ENCODE measurements around the gene UIMC1. TPM values are rescaled to one million over a fixed set of nuclear protein-coding genes. Genes with fewer than 3 reads are reported as not detected.

UIMC1 gene
- total and polyA plus RNA-seq, 2 of the 13 experiments (the other 11 are each of a cell fraction or from before 2014, with no cell fraction given): 18.9 to 32.7 TPM

DNA sequence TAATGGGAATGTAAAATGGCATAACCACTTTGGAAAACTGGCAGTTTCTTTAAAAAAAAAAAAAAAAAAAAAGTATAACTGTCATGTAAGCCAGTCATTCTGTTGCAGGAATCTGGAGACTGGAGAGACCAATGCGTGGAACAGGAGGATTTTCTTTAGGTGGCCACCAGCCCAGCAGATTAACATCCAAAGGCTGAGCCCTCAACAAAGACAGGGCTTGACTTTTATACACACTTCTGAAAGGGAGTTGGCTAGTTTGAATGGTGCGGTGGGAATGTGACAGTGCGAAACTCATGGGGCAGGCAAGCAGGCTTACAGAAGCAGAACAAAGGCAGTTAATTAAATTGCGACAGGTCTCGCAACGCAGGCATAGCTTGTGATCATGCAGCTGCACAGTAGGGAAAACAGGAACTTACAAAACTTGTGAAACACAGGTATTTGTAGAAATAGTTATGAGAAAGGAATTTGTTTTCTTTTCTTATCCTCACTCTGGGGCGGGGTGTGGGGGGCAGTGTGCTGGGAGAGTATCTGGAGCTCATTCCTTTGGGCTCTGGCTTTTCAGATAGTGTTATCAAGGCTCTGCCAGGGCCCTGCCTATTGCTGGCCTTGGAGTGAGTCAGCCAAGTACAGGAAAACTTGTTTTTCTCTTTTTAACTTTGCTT is 12.0 kb downstream of the UIMC1 start (continued):
- TF ChIP-seq, protein P1, sequence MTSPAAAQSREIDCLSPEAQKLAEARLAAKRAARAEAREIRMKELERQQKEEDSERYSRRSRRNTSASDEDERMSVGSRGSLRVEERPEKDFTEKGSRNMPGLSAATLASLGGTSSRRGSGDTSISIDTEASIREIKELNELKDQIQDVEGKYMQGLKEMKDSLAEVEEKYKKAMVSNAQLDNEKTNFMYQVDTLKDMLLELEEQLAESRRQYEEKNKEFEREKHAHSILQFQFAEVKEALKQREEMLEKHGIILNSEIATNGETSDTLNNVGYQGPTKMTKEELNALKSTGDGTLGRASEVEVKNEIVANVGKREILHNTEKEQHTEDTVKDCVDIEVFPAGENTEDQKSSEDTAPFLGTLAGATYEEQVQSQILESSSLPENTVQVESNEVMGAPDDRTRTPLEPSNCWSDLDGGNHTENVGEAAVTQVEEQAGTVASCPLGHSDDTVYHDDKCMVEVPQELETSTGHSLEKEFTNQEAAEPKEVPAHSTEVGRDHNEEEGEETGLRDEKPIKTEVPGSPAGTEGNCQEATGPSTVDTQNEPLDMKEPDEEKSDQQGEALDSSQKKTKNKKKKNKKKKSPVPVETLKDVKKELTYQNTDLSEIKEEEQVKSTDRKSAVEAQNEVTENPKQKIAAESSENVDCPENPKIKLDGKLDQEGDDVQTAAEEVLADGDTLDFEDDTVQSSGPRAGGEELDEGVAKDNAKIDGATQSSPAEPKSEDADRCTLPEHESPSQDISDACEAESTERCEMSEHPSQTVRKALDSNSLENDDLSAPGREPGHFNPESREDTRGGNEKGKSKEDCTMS (CRISPR knock-in tag; conservative IDR thresholded peaks at IDR 0.05): no peak
- no peak for TF ChIP-seq SATB2 (CRISPR knock-in tag; IDR thresholded peaks at IDR 0.05)
- TF ChIP-seq, protein P2, sequence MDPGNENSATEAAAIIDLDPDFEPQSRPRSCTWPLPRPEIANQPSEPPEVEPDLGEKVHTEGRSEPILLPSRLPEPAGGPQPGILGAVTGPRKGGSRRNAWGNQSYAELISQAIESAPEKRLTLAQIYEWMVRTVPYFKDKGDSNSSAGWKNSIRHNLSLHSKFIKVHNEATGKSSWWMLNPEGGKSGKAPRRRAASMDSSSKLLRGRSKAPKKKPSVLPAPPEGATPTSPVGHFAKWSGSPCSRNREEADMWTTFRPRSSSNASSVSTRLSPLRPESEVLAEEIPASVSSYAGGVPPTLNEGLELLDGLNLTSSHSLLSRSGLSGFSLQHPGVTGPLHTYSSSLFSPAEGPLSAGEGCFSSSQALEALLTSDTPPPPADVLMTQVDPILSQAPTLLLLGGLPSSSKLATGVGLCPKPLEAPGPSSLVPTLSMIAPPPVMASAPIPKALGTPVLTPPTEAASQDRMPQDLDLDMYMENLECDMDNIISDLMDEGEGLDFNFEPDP (CRISPR knock-in tag; conservative IDR thresholded peaks at IDR 0.05): no peak
- no peak for TF ChIP-seq ZNF607 (CRISPR knock-in tag; IDR thresholded peaks at IDR 0.05; ENCODE audit: borderline replicate concordance)
- no peak for TF ChIP-seq SYNCRIP (IDR thresholded peaks at IDR 0.05; ENCODE audit: insufficient read depth, low read depth, low read length)
- TF ChIP-seq SIN3A (IDR thresholded peaks at IDR 0.05; ENCODE audit: borderline replicate concordance, low read depth, low read length): no peak
- TF ChIP-seq ZNF446 (CRISPR knock-in tag; IDR thresholded peaks at IDR 0.05): no peak
- TF ChIP-seq KAT8 (CRISPR knock-in tag; IDR thresholded peaks at IDR 0.05): no peak
- TF ChIP-seq DMAP1 (CRISPR knock-in tag; IDR thresholded peaks at IDR 0.05): no peak
- TF ChIP-seq, protein P3, sequence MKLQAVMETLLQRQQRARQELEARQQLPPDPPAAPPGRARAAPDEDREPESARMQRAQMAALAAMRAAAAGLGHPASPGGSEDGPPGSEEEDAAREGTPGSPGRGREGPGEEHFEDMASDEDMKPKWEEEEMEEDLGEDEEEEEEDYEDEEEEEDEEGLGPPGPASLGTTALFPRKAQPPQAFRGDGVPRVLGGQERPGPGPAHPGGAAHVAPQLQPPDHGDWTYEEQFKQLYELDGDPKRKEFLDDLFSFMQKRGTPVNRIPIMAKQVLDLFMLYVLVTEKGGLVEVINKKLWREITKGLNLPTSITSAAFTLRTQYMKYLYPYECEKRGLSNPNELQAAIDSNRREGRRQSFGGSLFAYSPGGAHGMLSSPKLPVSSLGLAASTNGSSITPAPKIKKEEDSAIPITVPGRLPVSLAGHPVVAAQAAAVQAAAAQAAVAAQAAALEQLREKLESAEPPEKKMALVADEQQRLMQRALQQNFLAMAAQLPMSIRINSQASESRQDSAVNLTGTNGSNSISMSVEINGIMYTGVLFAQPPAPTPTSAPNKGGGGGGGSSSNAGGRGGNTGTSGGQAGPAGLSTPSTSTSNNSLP (IDR thresholded peaks at IDR 0.05; ENCODE audit: low read depth, low read length): no peak
- TF ChIP-seq, protein P4, sequence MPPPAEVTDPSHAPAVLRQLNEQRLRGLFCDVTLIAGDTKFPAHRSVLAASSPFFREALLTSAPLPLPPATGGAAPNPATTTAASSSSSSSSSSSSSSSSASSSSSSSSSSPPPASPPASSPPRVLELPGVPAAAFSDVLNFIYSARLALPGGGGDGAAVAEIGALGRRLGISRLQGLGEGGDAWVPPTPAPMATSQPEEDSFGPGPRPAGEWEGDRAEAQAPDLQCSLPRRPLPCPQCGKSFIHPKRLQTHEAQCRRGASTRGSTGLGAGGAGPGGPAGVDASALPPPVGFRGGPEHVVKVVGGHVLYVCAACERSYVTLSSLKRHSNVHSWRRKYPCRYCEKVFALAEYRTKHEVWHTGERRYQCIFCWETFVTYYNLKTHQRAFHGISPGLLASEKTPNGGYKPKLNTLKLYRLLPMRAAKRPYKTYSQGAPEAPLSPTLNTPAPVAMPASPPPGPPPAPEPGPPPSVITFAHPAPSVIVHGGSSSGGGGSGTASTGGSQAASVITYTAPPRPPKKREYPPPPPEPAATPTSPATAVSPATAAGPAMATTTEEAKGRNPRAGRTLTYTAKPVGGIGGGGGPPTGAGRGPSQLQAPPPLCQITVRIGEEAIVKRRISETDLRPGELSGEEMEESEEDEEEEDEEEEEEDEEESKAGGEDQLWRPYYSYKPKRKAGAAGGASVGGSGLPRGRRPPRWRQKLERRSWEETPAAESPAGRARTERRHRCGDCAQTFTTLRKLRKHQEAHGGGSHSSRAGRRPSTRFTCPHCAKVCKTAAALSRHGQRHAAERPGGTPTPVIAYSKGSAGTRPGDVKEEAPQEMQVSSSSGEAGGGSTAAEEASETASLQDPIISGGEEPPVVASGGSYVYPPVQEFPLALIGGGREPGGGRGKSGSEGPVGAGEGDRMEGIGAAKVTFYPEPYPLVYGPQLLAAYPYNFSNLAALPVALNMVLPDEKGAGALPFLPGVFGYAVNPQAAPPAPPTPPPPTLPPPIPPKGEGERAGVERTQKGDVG (CRISPR knock-in tag; IDR thresholded peaks at IDR 0.05; ENCODE audit: borderline replicate concordance): no peak
- TF ChIP-seq ZNF546 (CRISPR knock-in tag; conservative IDR thresholded peaks at IDR 0.05): no peak
- peak; percentile 37; the same call in 1 of the 2 replicates for TF ChIP-seq RXRB (CRISPR knock-in tag; IDR thresholded peaks at IDR 0.05; ENCODE audit: borderline replicate concordance)
- TF ChIP-seq TCF7L2 (IDR thresholded peaks at IDR 0.05; ENCODE audit: low read depth, low read length): no peak
- TF ChIP-seq ZNF143 (CRISPR knock-in tag; IDR thresholded peaks at IDR 0.05): no peak
- no peak for TF ChIP-seq ELF4 (CRISPR knock-in tag; IDR thresholded peaks at IDR 0.05; ENCODE audit: borderline replicate concordance)
- no peak for TF ChIP-seq ZSCAN30 (CRISPR knock-in tag; IDR thresholded peaks at IDR 0.05)
- TF ChIP-seq DNMT1 (CRISPR knock-in tag; IDR thresholded peaks at IDR 0.05): no peak
- TF ChIP-seq PHF20 (CRISPR knock-in tag; IDR thresholded peaks at IDR 0.05): no peak
- no peak for TF ChIP-seq CC2D1A (CRISPR knock-in tag; IDR thresholded peaks at IDR 0.05)
- TF ChIP-seq SETDB1 (CRISPR knock-in tag; IDR thresholded peaks at IDR 0.05; ENCODE audit: borderline replicate concordance): no peak
- TF ChIP-seq ZNF549 (CRISPR knock-in tag; IDR thresholded peaks at IDR 0.05): no peak
- no peak for TF ChIP-seq PRPF4 (IDR thresholded peaks at IDR 0.05; ENCODE audit: low read depth, low read length, poor library complexity, severe bottlenecking)
